T-helper 1 cell treated with Interleukin-12 subunit alpha and Interleukin-12 subunit beta and Interleukin-4 antibody, amounts not matched to agents 30 ng/mL and 1 ng/mL, for 36 hours (primary cell): ENCODE data around the gene STARD3. TPM values are rescaled to one million over a fixed set of nuclear protein-coding genes. Genes with fewer than 3 reads are reported as not detected.
"Not testable (repeated sequence)": the region's sequence is repeated elsewhere in the genome, so short reads cannot be mapped to it uniquely, and the experiment has no call there.

Experiments used
- intact Hi-C: fragments of 100-400 bp; cut with micrococcal nuclease; formaldehyde crosslinking; loops from one replicate; pipeline ENCODE4 v1.15.1; 2024
- total RNA-seq: library from RNA; stranded (reverse); gene quantifications from 2 replicates; pipeline ENCODE4 v1.2.3, GENCODE V29; 2022

STARD3 gene
- total RNA-seq, 1 donor from 2014 or later = 70.6 TPM

DNA sequence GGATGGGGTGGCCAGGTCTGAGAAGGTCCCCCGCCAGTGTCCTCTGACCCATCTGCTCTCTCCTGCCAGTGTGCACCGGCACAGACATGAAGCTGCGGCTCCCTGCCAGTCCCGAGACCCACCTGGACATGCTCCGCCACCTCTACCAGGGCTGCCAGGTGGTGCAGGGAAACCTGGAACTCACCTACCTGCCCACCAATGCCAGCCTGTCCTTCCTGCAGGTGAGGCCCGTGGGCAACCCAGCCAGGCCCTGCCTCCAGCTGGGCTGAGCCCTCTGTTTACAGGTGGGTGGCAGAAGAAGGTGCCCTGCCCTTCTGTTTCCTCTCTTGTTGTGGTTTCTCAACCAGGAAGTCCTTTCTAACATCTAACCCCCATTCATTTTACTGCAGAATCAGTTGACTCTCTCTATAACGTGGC lies 70.0 kb downstream of the STARD3 start:
- intact Hi-C loops = no loop called here

DNA sequence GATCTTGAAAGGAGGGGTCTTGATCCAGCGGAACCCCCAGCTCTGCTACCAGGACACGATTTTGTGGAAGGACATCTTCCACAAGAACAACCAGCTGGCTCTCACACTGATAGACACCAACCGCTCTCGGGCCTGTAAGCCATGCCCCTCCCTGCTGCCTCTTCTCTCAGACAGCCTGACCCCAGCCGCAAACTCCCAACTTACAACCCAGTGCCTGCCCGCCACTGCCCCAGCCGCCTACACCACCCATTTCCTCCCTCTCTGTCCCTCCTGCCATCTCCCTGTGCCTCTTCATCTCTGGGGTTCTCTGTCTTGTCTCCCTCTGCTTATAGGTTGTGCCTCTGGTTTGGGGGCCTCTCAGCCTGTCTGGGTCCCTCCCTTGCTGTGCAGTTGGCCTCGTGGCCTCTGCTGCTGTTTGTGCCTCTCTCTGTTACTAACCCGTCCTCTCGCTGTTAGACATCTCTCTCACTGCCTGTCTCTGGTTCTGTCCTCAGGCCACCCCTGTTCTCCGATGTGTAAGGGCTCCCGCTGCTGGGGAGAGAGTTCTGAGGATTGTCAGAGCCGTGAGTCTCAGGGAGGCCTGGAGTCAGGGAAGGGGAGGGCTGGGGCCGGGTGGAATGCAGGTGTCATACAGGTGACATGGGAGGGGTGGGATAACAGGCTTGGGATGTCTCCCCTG lies 72.5 kb downstream of the STARD3 start:
- intact Hi-C loops = no loop called here

DNA sequence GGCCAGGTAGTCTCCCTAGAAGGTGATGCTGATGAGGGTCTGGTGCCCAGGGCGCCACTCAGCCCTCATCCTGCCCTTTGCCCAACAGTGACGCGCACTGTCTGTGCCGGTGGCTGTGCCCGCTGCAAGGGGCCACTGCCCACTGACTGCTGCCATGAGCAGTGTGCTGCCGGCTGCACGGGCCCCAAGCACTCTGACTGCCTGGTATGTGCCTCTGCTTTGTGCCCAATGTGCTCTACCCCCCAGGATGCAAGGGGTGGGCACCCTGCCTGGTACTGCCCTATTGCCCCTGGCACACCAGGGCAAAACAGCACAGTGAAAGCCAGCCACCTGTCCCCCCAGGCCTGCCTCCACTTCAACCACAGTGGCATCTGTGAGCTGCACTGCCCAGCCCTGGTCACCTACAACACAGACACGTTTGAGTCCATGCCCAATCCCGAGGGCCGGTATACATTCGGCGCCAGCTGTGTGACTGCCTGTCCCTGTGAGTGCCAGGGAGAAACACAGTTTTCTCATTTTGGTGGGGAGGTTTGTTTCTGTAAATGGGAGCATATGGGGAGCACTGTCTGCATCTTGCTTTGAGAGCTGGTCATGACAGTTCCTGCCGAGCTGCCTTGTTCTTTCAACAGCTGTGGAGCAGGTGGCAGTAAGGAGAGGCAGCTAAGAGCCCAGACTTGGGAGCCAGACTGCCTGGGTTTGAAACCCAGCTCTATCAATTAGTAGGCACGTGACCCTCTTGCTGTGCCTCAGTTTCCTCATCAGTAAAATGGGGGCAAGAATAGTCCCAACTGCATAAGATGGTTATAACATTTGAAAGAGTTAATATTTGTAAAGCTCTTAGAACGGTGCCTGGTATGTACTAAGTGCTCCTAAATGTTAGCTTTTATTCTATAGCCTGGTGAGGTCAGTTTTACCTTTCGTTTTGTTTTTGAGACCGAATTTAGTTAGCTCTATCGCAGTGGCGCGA lies 73.3 kb downstream of the STARD3 start:
- intact Hi-C loops = no loop called here

DNA sequence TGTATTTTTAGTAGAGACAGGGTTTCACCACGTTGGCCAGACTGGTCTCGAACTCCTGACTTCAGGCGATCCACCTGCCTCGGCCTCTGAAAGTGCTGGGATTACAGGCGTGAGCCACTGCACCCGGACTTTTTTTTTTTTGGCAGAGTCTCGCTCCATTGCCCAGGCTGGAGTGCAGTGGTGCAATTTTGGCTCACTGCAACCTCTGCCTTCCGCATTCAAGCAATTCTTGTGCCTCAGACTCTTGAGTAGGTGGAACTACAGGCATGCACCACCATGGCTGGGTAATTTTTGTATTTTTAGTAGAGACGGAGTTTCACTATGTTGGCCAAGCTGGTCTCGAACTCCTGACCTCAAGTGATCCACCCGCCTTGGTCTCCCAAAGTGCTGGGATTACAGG lies 74.1 kb downstream of the STARD3 start:
- intact Hi-C loops = not testable (repeated sequence)

DNA sequence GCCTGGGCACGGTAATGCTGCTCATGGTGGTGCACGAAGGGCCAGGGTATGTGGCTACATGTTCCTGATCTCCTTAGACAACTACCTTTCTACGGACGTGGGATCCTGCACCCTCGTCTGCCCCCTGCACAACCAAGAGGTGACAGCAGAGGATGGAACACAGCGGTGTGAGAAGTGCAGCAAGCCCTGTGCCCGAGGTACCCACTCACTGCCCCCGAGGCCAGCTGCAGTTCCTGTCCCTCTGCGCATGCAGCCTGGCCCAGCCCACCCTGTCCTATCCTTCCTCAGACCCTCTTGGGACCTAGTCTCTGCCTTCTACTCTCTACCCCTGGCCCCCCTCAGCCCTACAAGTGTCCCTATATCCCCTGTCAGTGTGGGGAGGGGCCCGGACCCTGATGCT lies 74.9 kb downstream of the STARD3 start:
- intact Hi-C loops = no loop called here

Other genes with a start within 250 kb of the STARD3 start
- gene FBXL20, start 235.5 kb upstream of the STARD3 start, total RNA-seq = 15.7 and 16.7 TPM in 2 replicates
- gene MED1, start 185.9 kb upstream of the STARD3 start, total RNA-seq = 63.1 and 63.5 TPM in 2 replicates
- 93.5 and 97.7 TPM in 2 replicates for gene CDK12, start 175.7 kb upstream of the STARD3 start, total RNA-seq
- not detected in 2 replicates for gene NEUROD2, start 29.2 kb upstream of the STARD3 start, total RNA-seq
- gene PPP1R1B, start 10.2 kb upstream of the STARD3 start, total RNA-seq = not detected in 2 replicates
- gene TCAP, start 28.2 kb downstream of the STARD3 start, total RNA-seq = 1.6 and 1.7 TPM in 2 replicates
- not detected in 2 replicates for gene PNMT, start 31.3 kb downstream of the STARD3 start, total RNA-seq
- gene PGAP3, start 50.9 kb downstream of the STARD3 start, total RNA-seq = 22.1 and 22.2 TPM in 2 replicates
- gene ERBB2, start 62.9 kb downstream of the STARD3 start, total RNA-seq = 3.3 and 4.5 TPM in 2 replicates
- gene MIEN1, start 93.4 kb downstream of the STARD3 start, total RNA-seq = 45.6 and 46.4 TPM in 2 replicates
- gene GRB7, start 100.8 kb downstream of the STARD3 start, total RNA-seq = 0.86 and 0.95 TPM in 2 replicates
- 36.1 and 37.6 TPM in 2 replicates for gene IKZF3, start 227.2 kb downstream of the STARD3 start, total RNA-seq
- 0.22 TPM in 1 of 2 replicates, not detected in the other for gene ZPBP2, start 231.1 kb downstream of the STARD3 start, total RNA-seq